Measurements from ENCODE around the gene BSN.
"Not testable (repeated sequence)": the region's sequence is repeated elsewhere in the genome, so short reads cannot be mapped to it uniquely, and the experiment has no call there.

The BSN gene

GRCh38 chr3:49695350-49696015 is 141.2 kb downstream of the BSN start:
- DNase-seq (ENCODE audit: low spot score), result not testable (repeated sequence)

DNA sequence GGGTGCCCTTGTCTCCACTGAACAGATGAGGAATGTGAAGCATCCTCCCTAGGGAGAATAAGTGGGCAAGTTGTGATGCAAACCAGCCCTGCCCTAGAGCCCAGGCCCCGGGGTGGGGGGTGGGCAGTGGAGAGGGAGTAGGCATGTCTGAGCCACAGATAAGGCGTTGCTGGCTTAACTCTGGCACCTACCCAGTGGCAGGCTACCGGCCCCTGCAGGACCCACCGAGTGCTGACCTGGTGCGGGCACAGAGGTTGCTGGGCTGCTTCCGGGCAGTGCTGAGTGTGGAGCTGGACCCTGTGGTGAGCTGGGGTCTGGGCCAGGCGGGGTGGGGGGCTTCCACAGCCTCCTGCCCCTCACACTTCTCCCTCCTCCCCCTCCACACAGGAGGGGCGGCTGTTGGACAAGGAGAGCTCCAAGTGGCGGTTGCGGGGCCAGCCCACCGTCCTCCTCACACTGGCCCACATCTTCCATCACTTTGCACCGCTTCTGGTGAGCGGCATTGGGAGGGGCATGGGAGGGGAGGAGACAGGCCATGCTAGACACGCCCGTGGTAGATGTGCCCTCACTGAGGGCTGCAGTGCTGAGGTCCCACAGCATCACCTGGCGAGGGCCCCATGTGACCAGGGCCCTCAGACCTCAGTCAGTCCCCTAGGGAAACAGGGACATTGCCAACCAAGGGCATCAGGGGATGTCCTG is 145.2 kb downstream of the BSN start:
- no peak for DNase-seq (ENCODE audit: low spot score)

DNA sequence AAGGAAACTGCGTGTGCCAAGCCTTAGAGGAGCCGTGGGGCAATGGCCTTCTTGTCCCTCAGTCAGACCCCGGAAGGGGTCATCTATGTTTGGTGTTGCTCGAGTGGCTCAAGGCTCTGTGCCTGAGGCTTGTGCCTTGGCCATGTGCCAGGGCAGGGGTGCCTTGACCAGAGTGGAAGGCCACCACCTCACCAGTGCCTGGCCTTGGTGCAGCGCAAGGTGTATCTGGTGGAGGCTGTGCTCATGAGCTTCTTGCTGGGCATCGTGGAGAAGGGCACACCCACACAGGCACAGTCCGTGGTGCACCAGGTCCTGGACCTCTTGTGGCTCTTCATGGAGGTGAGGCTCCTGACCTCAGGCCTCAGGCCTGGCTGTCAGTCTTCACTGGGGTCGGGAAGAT is 145.7 kb downstream of the BSN start:
- DNase-seq (ENCODE audit: low spot score), result no peak

DNA sequence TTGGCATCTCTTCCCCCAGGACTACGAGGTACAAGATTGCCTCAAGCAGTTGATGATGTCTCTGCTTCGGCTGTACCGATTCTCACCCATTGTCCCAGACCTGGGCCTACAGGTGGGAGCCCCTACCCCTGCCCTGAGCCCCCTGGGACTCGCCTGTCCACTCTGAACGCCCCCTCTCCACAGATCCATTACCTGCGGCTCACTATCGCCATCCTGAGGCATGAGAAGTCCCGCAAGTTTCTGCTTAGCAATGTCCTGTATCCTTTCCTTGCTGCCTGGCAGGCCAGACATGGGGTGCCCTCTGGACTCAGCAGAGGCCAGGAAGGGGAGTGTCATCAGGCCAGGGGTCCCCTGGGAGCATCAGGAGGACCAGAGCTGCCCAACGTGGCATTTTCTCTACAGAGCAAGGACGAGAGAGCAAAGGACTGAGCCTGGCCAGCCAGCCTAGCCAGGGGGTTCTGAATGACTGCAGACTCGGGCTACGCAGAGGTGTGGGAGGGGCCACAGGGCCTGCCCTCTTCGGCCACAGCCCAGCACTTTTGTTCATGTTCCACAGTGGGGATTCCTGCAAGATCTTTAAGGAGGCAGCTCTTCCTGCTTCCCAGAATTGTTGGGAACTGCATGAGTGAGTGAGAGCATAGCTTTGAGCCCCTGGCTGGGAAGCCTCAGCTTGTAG is 146.3 kb downstream of the BSN start:
- no peak for DNase-seq (ENCODE audit: low spot score)

DNA sequence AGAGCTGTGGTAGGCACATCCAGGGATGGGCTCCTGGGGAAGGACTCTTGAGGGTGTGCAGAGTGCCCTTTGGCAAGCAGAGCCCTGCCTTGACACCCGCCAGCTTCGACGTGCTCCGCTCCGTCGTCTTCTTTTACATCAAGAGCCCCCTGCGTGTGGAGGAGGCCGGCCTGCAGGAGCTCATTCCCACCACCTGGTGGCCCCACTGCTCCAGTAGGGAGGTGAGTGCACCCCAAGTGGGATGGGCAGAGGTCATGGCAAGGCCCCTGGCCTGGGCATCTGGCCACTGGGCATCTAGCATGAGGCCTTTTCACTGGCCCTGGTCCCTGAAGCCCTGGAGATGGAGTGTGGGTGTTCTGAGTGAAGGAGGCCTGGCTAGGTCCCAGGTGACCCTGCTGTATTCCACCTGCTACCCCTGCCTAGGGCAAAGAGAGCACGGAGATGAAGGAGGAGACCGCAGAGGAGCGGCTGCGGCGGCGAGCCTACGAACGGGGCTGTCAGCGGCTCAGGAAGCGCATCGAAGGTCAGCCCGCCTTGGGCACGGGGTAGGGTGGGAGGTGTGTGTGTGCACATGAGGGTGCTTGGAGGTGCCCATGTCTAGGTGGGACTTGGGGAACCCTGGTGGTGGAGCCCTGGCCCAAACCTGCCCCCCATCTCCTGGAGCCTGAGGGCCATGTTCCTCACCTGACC is 147.3 kb downstream of the BSN start:
- DNase-seq (ENCODE audit: low spot score), result no peak

GRCh38 chr3:49702672-49703071 is 148.4 kb downstream of the BSN start:
- no peak for DNase-seq (ENCODE audit: low spot score)

DNA sequence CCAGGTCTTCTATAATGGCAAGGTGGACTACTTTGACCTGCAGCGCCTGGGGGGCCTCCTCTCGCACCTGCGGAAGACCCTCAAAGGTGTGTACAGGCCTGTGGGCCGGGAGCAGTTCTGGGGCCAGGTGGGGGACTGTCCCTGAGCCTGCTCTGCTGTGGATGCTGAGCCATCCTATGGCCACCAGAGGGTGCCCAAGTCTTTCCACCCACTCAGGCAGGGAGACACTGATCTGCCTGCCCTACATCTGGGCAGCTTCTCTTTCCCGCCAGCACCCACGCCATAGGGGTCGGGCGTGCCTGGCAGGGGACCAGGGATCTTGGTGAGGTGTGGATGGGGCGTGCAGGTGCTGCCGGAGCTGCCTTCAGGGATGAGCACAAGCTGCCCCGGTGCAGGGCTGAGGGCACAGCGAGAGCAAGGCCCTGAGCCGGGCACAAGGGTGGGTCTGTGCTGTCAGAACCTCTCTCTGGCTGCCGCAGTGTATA is 149.2 kb downstream of the BSN start:
- no peak for DNase-seq (ENCODE audit: low spot score)

DNA sequence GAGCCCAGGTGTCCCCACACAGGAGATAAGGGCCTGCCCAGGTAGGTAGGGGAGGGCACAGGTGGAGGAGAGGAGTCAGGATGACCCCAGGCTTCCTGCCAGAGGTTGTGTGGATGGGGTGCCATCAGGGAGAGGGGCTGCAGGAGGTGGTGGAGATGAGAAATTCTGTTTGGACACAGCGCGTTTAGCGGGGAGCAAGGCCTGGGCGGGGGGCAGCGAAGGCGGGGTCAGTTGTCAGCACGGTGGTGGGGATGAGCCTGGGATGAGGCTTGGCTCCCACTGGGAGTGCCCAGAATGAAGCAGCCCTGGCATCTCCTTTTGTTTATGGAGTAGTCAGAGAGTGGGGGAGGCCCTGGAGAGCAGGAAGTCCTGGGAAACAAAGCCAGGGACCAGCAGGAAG is 149.7 kb downstream of the BSN start:
- DNase-seq (ENCODE audit: low spot score), result no peak

GRCh38 chr3:49704629-49705028 is 150.4 kb downstream of the BSN start:
- no peak for DNase-seq (ENCODE audit: low spot score)

DNA sequence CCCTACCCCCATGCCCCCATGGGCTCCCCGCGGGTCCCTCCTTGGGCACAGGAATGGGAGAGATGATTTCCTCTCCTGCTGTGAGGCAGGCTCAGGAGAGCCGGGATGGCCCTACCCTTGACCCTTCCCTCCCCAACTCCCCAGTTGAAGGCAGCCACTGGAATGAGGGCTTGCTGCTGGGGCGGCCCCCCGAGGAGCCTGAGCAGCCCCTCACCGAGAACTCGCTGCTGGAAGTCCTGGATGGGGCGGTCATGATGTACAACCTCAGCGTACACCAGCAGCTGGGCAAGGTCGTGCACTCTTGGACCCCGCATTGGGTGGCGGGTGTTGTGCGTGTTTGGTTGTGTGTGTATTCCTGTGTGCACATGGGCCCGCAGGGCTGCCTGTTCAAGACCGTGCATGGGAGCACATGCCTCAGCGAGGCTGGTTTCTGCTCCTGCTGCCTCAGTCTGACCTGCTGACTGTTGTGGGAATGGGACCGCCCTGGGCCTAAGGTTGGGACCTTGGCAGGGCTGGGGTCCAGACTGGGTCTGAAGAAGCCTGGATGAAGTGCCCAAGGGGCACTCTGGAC is 151.2 kb downstream of the BSN start:
- DNase-seq (ENCODE audit: low spot score), result no peak

DNA sequence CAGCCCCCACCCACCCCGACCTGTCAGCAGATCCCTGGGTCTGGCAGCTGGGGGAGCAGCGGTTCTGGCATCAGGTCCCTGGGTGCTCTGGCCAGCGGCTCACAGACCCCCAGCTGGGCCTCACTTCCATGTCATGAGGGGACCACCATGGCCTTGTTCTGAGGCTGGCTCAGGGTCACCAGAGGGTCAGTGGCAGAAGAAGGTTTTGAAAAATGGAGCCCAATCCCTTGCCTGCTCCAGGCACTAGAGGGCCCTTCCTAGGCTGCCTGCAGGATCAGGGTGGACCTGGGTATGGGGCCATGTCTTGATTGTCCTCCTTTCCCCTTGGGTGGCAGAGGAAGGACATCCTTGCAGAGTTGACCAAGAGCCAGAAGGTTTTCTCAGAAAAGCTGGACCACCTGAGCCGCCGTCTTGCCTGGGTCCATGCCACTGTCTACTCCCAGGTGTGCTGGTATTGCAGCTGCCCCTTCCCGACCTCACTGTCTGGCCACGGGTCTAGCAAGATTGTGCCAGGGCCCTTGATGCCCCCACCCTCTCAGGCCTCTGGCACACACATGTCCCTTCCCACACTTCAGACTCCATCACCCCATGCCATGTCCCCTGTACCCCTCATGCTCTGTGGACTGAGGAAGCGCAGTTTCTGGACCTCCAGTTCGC is 152.3 kb downstream of the BSN start:
- DNase-seq (ENCODE audit: low spot score), result no peak

DNA sequence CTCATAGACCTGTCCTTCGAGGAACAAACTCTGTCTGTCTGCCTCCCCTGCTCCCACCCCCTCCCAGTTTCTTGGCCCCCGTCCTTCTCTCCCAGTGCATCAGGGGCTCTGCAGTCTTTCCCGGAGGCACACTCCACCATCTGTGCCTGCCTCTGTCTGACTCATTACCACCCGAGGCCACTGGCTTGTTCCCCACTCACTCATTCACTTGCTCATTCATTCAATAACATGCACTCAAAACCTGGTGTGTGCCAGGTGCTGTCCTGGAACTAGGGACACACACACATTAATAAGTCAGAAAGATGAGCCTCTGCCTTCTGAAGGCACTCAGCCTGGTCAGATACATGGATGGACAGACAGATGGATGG is 152.8 kb downstream of the BSN start:
- DNase-seq (ENCODE audit: low spot score), result no peak

- no peak for DNase-seq (ENCODE audit: low spot score)
These were observed 155.6 kb downstream of the BSN start for GRCh38 chr3:49709852-49710251.

- DNase-seq (ENCODE audit: low spot score), result peak; percentile 45
These were observed 157.2 kb downstream of the BSN start for GRCh38 chr3:49711489-49711888.

GRCh38 chr3:49712166-49712565 is 157.9 kb downstream of the BSN start:
- peak; percentile 37 for DNase-seq (ENCODE audit: low spot score)

DNA sequence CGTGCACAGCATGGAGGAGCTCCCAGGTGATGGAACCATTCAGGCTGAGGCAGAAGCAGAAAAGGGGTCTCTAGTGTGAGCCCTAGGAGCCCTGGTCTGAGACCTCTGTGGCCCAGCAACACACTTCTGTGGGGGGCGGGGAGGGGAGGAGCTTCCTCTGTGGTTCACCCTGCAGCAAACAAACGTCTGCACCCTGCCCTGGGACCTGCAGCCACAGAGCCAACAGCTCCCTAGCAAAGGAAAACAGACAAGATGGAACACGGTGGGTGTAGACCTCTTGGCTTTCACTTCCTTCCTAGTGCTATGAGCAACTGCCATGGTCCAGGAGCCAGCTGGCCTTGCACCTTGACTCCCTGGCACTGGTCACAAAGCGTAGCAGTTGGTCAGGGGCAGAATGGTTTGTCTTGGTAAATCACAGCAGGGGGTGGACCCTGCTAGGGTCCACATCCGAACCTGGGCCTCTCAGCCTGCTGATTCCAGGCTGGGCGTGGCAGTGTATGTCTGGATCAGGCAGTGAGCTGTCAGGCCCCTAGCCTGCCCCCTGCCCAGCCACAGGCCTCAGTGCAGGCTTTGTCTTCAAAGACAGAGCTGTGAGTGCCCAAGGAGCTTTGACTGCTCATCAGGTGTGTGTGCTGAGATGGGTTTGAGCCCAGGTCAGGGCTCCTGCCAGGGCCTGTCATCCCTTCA is 158.5 kb downstream of the BSN start:
- DNase-seq (ENCODE audit: low spot score), result peak; percentile 56

GRCh38 chr3:49713336-49714105 is 159.2 kb downstream of the BSN start:
- DNase-seq (ENCODE audit: low spot score), result no peak

- DNase-seq (ENCODE audit: low spot score), result peak; percentile 41
These were observed 160.7 kb downstream of the BSN start for GRCh38 chr3:49714728-49715550.

DNA sequence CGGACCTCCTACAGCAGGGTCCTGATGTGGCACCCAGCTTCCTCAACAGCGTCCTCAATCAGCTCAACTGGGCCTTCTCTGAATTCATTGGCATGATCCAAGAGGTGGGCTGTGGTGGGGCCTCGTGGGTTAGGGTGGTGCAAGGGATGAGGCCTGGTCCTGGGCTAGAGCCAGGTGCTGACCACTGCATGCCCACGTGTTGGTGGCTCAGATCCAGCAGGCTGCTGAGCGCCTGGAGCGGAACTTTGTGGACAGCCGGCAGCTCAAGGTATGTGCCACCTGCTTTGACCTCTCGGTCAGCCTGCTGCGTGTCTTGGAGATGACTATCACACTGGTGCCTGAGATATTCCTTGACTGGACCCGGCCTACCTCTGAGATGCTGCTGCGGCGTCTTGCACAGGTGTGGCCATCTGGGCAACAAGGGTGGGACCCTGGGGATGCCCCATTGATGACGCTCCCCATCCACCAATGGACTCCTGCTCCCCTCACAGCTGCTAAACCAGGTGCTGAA is 161.4 kb downstream of the BSN start:
- DNase-seq (ENCODE audit: low spot score), result peak; percentile 55
